Activated naive CD4-positive, alpha-beta T cell treated with Interleukin-2 at 50 U/mL for 16 hours (primary cell): ENCODE data around the gene ARIH1.

ENCODE experiments used
- DNase-seq: peaks from one replicate; pipeline ENCODE4 v3.0.0-alpha.2; 2020

The ARIH1 gene

DNA sequence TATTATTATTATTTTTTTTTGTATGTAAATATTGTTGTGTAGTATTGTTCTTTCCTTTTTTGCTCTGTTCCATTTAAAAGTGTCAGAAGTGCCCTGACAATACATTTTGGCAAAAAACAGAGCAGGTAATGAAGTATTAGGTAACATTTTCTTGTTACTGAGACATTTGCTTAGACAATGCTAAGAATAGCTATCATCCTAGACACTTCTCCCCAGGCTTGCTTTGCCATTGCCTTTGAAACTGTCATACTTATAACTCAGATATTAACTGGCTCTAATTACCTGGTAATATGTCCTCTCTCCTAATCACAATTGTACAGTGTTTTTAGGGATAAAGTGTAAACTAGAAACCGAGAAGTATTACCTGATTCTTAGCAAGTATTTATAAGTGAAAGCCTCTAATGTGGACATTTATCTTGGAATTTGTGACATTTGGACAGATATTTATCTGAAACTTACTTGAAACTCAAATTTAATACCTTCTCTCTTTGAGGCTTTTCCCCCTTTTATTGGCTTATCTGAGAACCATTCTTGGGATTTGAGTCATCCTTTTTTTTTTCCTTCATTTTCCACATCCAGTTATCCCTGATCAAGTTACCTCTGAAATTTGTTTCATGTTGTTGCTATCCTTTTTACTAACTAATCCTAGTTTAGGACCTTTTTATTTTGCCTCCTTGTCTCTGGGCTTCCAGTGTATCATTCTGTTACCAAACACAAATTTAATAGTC, 13.1 kb downstream of the ARIH1 start:
- DNase-seq, result no peak

DNA sequence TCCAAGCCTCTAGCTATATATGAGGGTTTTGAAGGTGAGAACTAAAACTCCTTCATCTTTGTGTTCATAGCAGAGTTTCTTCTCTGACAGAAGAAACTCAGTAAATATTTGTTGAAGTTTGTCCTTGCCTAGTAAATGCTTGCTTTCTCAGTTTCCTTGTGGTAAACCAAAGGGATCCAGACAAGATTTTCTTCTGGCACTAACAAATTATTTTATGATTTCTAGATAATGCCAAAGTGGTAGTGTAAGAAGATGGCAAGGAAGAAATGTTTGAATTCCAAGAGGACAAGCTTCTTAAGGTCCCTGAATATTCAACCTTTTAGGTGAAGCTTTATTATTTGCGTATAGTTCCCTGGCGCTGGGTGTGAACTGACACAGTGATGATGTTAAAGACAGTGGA, 14.4 kb downstream of the ARIH1 start:
- no peak for DNase-seq

DNA sequence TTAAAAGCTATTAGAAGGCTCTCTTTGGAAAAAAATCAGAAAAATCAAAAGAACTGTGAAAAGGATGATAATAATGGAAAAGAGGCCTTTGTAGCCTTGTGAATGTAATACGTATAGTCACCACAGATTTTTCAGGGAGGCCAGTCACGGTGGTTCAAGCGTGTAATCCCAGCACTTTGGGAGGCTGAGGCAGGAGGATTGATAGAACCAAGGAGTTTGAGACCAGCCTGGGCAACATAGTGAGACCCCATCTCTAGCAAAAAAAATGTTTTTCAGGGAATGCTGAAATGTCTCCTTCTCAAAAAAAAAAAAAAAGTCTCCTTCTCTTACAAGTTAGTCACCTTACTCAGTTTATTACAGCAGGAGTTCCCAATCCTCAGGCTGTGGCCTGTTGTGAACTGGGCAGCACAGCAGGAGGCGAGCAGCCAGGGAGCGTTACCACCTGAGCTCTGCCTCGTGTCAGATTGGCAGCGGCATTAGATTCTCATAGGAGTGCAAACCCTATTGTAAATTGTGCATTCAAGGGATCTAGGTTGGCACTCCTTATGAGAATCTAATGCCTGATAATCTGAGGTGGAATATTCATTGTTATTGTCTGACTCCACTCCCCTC, 15.9 kb downstream of the ARIH1 start:
- no peak for DNase-seq

DNA sequence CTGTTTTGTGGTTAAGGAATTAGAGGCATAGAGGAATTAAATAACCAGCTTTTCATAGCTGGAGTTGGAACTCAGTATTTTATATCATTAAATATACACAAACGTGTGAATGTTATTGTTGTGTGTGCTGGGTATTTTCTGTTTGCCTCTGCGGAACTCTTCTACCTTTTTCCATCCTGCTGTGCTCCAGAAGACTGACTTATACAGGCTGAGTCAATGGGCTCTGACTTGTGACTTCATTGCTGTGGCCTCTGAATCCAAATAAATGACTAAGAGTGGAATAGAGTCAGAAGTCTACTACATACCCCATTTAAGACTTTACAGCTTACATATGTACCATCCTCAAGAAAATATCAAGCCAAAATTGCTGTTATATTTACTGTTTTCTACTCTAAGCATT, 17.6 kb downstream of the ARIH1 start:
- no peak for DNase-seq

DNA sequence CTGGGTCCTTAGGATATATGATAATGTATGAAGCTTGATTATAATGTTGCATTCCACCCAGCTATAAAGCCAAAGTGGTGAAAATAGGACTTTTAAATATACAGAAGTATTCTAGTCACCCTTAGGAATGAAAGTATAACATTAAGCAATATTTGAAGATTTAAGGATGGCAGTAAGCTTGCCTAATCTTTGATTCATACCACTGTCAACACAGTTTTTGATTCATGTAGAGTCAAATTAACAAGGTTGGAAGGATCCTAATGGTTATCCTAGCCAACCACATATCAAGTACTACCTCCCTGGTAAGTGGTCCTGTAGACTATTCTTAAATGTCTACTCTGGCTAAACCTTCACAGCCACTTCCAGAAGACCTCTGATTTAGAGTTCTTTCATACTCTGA, 18.6 kb downstream of the ARIH1 start:
- DNase-seq, result no peak

DNA sequence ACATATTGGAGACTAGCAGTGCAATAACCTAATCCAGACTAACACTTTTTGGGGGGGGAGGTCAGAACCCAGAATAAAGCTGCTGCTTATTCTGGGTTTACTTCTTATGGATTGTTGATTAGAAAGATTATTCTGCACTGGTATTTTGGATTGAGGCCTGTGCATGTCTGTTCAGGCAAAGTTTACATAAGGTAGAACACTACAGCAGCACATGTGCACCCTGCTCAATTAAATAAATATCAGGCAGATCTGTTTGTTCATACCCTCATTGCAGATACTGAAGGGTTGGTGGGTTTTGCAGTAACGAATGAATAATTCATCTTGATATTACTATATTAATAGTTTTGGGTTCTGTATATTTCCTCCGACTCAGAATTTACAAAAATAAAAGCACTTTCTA, 19.1 kb downstream of the ARIH1 start:
- no peak for DNase-seq

DNA sequence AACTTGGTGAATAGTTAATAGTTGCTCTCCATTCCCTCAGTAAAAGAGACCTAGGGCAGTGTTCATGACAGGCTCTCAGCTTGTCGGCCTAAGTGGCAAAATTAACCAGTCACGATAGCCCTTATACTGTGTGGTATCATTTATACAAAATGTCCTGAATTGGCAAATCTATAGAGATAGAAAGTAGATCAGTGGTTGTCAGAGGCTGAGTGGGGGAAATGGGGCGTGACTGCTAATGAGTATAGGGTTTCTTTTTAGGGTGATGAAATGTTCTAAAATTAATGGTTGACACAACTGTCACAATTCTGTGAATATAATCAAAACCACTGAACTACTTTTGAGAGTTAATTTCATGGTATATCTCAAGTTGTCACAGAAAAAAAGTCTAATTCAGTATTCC, 20.9 kb downstream of the ARIH1 start:
- no peak for DNase-seq

DNA sequence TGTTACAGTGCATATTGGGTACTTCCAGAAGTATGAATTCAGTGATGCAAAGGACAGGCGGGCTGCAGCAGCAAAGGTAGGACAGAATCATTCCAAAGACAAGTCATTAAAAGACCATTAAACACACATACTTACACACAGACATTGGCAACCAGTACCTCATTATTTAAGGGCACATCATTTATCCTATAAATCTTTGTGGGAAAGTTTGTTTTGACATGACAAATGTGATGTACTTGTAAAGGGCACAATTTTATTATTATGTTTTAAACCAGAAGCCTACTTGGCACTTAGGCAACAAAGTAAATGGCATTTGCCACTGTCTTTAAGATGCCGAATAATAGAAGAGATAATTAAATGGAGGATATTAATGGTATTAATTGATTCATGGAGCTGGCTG, 22.7 kb downstream of the ARIH1 start:
- no peak for DNase-seq

DNA sequence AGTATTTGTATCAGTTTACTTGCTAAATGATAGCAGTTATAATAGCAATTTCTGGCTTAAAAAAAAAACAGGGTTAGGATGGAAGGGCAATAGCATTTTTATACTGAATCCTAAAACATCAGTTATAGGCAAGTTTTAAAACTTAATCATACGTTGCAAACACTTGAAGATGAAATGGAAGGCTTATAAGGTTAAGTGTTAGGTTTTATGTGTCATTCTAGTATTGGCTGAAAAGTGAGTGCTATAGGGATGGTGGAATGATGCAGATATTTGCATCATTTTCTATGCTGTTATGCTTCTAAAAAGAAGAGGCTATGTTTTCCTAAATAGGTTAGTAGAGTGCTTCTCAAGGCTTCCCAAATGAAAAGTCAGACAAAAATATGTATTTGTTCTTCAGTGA, 23.3 kb downstream of the ARIH1 start:
- DNase-seq, result no peak

DNA sequence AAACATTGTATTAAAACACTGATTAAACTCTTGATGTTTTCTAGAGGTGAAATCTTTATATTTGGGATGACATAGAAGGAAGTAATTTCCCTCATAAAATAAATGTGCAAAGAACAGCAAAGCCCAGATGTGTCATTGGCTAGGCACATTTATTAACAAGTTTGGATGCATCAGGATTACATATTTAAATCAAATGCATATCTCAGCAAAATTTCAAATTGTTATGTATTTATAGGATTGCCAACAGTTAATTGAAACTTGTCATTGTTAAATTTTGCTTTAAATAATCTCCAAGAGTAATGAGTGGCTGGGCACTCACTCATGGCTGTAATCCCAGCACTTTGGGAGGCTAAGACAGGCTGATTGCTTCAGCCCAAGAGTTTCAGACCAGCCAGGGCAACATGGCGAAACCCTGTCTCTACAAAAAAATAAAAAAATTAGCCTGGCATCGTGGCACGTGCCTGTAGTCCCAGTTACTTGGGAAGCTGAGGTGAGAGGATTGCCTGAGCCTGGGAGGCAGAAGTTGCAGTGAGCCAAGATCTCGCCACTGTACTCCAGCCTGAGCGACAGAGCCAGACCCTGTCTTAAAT, 28.2 kb downstream of the ARIH1 start:
- DNase-seq, result no peak

DNA sequence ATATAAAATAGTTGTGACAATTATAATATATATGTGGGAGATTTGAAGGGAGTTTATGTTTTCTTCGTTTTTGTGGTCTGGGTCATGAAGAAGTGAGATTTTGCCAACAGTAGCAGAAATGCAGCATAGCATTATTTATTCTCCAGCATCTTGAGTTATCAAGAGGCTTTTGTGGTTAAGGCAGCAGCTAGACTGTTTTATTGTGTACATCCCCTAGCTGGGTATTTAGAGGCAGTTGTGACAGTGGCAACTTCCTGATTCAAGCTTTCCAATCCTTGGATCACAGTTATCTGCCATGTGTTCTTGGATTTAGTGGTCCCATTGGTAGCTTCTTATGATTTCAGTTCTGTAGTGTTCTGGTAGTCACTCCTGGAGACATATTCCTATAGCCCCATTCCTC, 29.0 kb downstream of the ARIH1 start:
- no peak for DNase-seq

DNA sequence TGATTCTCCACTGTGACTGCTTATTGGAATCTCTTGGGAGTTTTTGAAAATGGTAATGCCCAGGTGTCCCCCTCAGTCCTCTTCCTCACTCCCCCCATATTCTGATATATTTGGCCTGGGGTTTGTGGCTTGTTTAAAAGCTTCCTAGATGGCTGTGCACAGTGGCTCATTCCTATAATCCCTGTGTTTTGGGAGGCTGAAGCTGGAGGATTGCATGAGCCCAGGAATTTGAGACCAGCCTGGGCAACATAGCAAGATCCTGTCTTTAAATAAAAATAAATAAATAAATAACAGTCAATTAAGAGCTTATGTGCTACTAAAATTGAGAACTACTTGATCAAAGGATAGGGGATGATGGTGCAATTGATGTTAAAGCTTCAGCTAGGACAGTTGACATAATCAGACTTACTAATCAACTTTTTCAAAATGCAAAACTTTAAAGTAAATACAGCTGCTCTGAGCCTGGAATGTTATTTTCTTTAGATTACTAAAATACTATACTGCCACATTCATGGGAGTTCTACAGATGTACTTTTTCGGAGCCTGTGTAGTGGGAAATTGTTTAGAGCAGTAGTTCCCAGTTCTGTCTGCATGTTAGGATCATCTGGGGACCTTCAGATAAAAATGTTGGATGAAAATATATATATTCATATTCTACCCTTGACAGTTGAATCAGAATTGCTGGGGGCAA, 33.4 kb downstream of the ARIH1 start:
- no peak for DNase-seq

DNA sequence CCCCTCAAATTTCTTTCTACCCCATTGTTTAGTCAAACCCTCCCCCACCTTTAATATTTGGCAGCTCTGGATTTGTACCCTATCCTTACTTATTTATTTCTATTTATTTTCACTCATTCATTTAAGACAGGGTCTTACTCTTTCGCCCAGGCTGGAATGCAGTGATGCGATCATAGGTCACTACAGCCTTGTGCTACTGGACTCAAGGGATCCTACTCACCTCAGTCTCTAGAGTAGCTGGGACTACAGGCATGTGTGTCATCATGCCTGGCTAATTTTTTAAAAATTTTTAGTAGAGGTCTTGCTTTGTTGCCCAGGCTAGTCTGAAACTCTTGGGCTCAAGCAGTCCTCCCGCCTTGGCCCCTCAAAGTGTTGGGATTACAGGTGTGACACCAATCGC, 35.4 kb downstream of the ARIH1 start:
- DNase-seq, result no peak

DNA sequence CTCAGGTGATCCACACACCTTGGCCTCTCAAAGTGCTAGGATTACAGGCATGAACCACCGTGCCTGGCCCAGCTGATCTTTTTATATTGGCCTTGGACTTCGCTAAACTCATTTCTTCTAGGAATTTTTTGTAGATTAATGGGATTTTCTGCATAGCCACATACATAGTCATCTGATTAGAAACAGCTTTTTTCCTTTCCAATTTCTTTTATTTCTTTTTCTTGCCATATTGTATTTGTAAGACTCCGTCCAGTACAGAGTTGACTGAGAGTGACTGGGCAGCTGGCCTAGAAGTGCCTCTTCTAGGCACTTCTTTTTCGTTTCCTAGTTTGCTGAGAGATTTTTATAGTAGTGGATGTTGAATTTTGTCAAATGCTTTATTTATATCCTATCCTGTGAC, 37.4 kb downstream of the ARIH1 start:
- no peak for DNase-seq

DNA sequence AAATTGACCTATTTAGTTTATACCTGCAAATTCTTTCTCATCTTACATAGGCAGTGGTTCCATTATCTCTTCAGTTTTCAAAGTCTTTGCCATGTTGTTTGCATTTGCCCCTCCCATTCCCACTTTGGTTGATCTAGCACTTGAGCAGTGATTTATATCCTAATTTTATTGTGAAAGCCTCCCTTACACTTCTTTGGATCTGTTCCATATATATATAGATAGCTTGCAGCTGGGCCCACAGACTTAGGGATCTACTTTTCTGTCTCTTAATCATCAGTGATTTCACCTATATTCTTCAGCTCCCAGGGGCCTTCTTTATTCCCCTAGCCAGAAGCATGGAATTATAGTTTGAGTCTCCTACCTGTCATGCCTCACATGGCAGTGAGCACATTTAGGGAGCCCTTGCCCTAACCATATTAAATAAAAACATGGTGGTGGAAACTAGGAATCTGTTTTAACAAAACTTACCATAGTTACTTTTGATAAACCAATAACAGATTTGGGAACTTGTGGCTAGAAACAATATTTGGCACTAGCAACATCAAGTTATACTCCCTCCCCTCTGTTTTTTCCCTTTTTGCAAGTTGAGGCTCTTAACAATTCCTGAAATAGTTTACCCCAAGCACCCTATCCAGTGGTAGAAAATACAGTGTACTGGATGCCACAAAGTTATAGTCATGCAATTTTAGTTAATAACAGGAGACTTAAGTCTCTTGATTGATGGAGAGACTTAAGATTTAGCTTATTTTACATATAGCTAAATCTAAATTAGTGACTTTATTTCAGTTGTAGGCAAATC, 41.7 kb downstream of the ARIH1 start:
- no peak for DNase-seq

DNA sequence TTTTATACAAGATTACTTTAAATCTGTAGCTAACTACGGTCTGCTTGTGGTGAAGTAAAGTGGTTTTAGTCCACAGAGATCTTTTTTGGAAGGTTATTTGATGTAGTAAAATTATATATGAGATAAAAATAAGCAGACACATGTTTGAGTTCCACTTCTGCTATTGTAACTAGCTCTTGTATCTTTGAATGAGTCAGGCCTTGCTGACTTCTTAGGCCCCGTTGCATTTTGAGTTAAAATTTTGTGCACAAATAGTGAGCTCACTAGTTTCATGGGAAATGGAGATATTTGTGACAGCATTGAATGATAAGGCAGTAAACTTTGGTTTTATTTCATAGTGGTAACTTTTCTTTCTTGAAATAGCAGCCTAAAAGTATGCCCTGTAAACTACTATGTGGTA, 42.6 kb downstream of the ARIH1 start:
- no peak for DNase-seq

DNA sequence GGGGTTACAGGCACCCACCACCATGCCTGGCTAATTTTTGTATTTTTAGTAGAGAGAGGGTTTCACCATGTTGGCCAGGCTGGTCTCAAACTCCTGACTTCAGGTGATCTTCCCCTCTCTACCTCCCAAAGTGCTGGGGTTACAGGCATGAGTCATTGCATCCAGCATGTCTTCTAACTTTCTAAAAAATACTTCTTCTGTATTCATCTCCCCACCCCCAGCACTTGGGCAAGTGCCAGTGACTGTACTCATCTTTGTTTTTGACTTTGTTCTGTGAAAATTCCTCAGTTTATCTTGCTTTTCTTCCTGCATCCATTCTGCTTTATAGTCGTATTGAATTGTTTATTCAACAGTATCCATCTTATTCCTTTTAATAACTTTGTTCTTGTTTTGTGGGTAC, 47.6 kb downstream of the ARIH1 start:
- DNase-seq, result no peak

DNA sequence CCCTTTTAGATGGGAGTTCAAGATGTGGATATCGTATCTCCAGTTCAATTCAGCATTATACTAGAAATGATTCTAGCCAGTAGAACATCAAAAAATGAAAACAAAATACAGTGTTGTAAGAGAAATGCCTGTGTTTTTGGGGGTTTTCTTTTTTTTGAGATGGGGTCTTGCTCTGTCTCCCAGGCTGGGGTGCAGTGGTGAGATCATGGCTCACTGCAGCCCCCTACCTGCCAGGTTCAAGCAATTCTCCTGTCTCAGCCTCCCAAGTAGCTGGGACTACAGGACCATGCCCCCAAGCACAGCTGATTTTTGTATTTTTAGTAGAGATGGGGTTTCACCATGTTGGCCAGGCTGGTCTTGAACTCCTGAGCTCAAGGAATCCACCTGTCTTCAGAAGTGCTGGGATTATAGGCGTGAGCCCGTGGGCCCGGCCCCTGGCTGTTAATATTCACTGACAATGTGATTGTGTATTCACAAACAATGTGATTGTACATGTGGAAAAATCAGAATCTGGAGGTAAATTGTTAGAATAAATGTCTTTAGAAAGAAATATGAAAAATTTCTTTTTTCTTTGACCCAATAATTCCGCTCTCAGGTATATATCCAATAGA, 59.0 kb downstream of the ARIH1 start:
- DNase-seq, result peak; percentile 10

DNA sequence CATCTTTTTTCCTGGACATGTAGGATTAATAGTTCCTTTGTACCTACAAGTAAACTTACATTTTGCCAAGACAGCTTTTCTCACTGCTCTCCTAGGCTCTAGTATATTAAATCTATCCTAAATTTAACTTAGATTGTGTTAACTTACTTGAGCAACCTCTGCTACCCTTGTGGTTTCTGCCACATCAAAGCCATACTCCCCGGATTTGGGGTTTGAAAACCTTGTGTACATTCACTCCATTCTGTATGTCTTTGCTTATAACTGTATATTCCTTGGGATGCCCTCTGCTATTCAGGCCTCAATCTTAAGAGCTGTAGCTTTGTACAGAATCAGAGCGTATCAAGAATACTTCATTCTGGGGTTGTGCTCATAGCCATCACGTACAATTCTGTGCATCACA, 60.4 kb downstream of the ARIH1 start:
- DNase-seq, result peak; percentile 22

DNA sequence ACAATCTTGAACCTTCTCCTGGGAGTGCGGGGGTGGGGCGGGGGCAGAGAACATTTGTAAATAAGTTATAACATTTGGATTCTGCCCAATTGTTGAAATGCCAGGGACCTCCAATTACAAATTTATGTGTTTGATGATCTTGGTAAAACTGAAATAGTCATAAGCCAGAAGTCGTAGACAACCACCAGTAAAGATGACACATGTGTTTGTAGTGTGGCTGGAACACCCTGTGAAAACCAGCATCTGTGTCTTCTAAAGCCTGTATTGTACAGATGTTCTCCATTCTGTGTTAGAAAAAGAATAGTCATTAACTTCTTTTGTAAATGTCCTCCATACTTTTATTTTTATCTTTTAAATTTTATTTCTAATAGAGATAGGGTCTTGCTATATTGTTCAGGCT, 61.8 kb downstream of the ARIH1 start:
- no peak for DNase-seq

DNA sequence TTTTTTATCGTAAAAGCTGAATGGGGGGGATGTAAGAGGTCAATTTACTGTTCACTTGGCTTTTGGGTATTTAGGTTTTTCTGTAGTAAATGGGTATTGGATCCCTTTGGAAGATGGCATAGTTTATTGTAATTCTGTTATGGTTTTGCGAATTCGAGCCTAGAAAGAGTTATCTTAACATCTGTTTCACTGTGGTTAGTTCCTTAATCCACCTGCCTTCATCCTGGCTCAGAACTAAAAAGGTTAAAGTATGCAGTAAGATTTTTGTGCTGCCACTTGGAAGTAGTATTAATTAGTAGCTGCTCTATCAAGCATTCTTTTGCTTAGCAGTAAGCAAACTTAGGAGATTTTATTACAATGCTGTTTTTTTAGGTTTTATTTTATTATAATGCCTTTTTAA, 62.4 kb downstream of the ARIH1 start:
- DNase-seq, result no peak

DNA sequence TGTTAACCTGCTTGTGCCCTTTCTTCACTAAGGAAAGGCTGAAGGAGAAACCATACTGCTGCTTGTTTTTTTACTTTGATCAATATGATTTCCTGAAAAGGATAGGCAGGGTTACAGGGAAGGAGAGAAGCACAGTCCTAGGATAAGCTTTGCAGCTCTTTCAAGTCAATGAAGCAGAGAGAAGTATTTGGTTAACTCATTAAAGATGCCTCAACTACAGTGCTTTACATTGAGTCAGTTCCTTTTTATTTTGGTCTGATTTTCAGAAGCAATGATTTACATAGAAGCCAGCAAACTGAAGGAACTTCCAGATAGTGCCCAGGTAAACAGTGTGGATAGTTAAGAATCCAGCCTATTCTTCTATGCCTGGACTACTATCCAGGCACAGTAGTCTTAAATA, 64.8 kb downstream of the ARIH1 start:
- DNase-seq, result no peak
